22Rv1 (cell line): ENCODE data around the gene RAB27B.
"Not testable (repeated sequence)": the region's sequence is repeated elsewhere in the genome, so short reads cannot be mapped to it uniquely, and the experiment has no call there.

Experiments
- H3K27ac ChIP-seq: fragments of 450-650 bp; 2 replicates; pipeline ENCODE4 v1.5.1; 2017
- CTCF ChIP-seq: fragments of 450-650 bp; IDR thresholded peaks from 2 replicates; pipeline ENCODE4 v1.5.1; 2017; ENCODE audit warnings: mild to moderate bottlenecking
- ZFX ChIP-seq: fragments of 450-650 bp; IDR thresholded peaks from 2 replicates; pipeline ENCODE4 v1.6.1; 2017; ENCODE audit warnings: antibody characterized with exemption, borderline replicate concordance

The RAB27B gene

GRCh38 chr18:54850598-54850997, 22.3 kb downstream of the RAB27B start:
- no peak overlapping the region for H3K27ac ChIP-seq
- TF ChIP-seq ZFX = no peak
- TF ChIP-seq CTCF = no peak

GRCh38 chr18:54852780-54853675, 24.8 kb downstream of the RAB27B start:
- no peak for TF ChIP-seq CTCF
- no peak for TF ChIP-seq ZFX
- H3K27ac ChIP-seq = no peak overlapping the region

- not testable (repeated sequence) for H3K27ac ChIP-seq
Measured at GRCh38 chr18:54855050-54855449, 26.8 kb downstream of the RAB27B start.

- TF ChIP-seq ZFX (no peak), CTCF (no peak)
- no peak overlapping the region for H3K27ac ChIP-seq
Measured at GRCh38 chr18:54856105-54856646, 27.9 kb downstream of the RAB27B start.

- TF ChIP-seq CTCF (no peak), ZFX (no peak)
- H3K27ac ChIP-seq = no peak overlapping the region
Measured at GRCh38 chr18:54857499-54857898, 29.2 kb downstream of the RAB27B start.

GRCh38 chr18:54859667-54860421, 31.6 kb downstream of the RAB27B start:
- no peak overlapping the region for H3K27ac ChIP-seq
- TF ChIP-seq CTCF (no peak), ZFX (no peak)

- H3K27ac ChIP-seq = no peak overlapping the region
- TF ChIP-seq CTCF (no peak), ZFX (no peak)
Measured at GRCh38 chr18:54860941-54861340, 32.7 kb downstream of the RAB27B start.
